Fibroblast of villous mesenchyme (primary cell): Measurements from ENCODE around the gene ASF1B. TPM values are rescaled to one million over a fixed set of nuclear protein-coding genes. Genes with fewer than 3 reads are reported as not detected.

Experiments used
- DNase-seq: peaks from one replicate; pipeline ENCODE4 v3.0.0-alpha.2; 2010; ENCODE audit warnings: low read depth
- H3K4me3 ChIP-seq: 2 replicates; pipeline ENCODE4 v1.5.1; 2011; ENCODE audit warnings: low read depth, mild to moderate bottlenecking, low read length
- total RNA-seq: library from RNA; depleted of rRNA; stranded (reverse); fragments of >200 nt; gene quantifications from 2 replicates; pipeline ENCODE4 v1.2.3, GENCODE V29; 2012
- TF ChIP-seq, protein P1 (sequence below): IDR thresholded peaks from 2 replicates; pipeline ENCODE4 v1.5.1; 2012; ENCODE audit warnings: low read depth, mild to moderate bottlenecking, low read length; ENCODE audit not compliant: insufficient read depth

Gene ASF1B
- total RNA-seq, 1 donor: 8.2 TPM

DNA sequence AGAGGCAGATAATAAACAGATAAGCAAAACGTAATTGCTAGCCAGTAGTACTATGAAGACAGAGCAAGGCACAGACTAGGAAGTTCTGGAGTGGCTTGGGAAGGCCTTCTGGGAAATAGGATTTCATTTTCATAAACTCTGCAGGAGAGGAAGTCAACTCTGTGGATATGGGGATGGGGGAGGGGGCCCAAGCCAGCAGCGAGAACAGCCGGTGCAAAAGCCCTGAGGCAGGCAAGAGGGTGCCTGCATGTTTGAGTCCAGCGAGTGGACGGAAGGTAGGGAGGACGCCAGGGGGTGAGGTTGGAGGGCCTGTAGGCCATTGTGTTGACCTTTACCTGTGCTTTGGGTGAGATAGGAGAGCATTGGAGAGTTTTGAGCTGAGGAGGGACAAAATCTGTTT is 9.0 kb upstream of the ASF1B start:
- H3K4me3 ChIP-seq: no peak overlapping the region
- DNase-seq: no peak
- TF ChIP-seq, protein P1, sequence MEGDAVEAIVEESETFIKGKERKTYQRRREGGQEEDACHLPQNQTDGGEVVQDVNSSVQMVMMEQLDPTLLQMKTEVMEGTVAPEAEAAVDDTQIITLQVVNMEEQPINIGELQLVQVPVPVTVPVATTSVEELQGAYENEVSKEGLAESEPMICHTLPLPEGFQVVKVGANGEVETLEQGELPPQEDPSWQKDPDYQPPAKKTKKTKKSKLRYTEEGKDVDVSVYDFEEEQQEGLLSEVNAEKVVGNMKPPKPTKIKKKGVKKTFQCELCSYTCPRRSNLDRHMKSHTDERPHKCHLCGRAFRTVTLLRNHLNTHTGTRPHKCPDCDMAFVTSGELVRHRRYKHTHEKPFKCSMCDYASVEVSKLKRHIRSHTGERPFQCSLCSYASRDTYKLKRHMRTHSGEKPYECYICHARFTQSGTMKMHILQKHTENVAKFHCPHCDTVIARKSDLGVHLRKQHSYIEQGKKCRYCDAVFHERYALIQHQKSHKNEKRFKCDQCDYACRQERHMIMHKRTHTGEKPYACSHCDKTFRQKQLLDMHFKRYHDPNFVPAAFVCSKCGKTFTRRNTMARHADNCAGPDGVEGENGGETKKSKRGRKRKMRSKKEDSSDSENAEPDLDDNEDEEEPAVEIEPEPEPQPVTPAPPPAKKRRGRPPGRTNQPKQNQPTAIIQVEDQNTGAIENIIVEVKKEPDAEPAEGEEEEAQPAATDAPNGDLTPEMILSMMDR: no peak

DNA sequence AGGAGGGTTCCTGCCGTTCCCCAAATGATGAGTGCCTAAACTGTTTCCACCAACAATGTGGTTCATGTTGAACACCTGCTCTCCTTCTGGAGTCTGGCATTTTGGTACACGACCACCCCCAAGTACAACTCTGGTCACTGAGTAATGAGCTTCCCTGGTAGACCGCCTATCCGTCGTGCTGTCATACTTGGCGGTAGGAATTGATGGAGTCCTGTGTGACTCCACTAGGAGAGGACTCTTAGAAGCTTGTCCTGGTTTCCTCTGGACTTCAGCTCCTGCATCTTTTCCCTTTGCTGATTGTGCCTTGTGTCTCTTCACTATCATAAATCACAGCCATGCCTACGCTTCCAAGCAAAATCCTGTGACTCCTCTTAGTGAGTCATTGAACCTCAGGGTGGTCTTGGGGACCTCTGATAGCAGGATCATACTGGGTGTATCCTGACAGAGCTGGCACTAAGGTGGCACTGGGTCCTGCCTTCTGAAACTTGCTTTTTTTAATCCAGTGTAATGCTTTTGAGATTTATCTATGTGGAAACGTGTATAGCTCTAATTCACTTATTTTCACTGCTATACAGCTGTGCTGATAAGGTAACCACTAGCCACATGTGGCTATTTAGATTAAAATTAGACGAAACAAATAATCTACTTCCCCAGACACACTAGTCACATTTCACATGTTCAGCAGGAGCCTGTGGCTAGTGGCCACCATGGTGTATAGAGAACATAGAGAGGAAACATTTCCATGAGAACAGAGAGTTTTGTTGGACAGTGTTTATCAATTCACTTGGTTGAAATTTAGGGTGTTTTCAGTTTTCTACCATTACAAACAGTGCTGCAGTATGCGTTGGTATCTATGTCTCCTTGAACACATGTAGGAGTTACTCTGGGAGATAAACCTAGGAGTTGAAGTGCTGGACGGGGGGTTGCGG is 6.1 kb upstream of the ASF1B start:
- no peak for DNase-seq
- H3K4me3 ChIP-seq: no peak overlapping the region
- TF ChIP-seq, protein P1: no peak

DNA sequence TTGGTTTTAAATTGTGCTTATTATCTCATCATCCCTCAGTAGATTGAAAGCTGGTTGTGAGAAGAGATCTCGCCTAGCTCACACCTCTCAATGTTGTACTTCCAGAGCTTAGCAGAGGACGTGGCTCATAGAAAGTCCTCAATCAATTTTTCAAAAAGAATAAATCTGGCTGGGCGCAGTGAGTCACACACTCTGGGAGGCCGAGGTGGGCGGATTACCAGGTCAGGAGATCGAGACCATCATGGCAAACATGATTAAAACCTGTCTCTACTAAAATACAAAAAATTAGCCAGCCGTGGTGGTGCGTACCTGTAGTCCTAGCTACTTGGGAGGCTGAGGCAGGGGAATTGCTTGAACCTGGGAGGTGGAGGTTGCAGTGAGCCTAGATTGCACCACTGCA is 4.7 kb upstream of the ASF1B start:
- no peak overlapping the region for H3K4me3 ChIP-seq
- TF ChIP-seq, protein P1: no peak
- no peak for DNase-seq

DNA sequence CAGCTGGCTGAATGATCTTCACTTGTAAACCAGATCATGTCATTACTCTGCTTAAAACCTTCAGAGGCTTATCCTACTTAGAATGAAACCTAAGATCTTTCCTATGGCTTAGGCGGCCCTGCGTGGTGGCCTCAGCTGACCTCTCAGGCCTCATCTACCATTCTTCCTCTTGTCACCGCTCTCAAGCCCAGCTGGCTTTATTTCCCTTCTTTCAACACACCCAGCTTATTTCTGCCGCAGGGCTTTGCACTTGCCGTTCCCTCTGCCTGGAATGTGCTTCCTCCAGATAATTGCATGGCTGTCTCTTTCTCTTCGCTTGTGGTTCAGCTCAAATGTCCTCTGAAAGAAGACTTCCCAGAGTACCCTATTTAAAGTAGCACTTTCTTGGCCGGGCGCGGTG is 3.6 kb upstream of the ASF1B start:
- peak; percentile 81 for DNase-seq
- H3K4me3 ChIP-seq: no peak overlapping the region
- TF ChIP-seq, protein P1: no peak

DNA sequence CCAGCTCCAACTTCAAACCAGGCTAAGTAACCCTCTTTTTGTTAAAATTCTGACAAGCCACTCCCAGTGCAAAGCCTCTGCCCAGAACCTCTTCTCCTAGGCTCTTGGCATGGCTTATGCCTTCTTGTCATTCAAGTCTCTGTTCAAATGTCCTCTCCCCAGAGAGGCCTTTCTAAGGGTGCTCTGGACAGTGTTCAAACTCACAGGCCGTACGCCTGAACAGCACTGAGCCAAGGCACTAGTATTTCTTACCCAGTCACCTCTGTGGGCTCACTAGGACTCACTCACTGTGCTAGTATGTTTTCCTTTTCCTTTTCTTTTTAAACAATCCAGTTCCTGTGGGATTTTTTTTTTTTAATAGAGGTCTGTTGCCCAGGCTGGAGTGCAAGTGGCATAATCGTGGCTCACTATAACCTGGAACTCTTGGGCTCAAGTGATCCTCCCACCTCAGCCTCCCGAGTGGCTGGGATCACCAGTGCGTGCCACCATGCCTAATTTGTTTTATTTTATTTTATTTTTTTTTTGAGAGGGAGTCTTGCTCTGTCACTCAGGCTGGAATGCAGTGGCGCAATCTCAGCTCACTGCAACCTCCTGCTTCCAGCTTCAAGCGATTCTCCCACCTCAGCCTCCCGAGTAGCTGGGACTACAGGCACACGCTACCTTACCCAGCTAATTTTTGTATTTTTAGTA is 2.3 kb upstream of the ASF1B start:
- TF ChIP-seq, protein P1: no peak
- no peak overlapping the region for H3K4me3 ChIP-seq
- DNase-seq: peak; percentile 62

DNA sequence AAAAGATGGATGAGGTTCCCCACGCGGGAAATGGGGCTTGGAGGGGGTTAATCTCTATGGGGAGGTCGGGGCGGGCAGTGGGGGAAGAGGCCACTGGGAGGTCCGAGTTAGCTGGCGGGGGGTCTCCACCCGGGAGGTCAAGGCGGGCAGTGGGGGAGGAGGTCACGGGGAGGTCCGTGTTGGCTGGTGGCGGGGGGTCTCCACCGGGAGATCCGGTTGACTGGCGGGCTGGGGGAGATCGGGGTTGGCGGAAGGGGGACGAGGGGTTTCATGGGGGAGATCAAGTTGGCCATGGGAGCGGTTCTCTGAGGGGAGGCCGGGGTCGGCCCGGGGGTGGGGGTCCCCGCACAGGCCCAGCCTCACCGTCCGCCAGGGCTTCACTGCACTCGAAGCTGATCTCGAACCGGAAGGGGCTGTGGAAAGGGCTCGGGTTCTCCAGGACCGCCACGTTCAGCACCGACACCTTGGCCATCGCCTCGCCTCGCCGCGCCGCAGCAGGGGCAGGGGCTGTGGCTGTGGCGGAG is 342 bp downstream of the ASF1B start:
- H3K4me3 ChIP-seq: peak overlapping the region; percentile 78
- TF ChIP-seq, protein P1: no peak
- no peak for DNase-seq
